Body of pancreas (tissue), 4 donors: Measurements from ENCODE around the gene DIRAS1.

ENCODE experiments used
- CTCF ChIP-seq, 7 experiments: fragments of 450-650 bp in 4 of 7; fragments of 200-600 bp in 3 of 7; sonication (generic) in 3 of 7; IDR thresholded peaks; one replicate each; pipeline ENCODE4 v1.5.1; 2016 to 2019; ENCODE audit warnings: antibody characterized with exemption in 7 of 7
- POLR2A ChIP-seq, 3 donors: fragments of 450-650 bp; IDR thresholded peaks; one replicate each; pipeline ENCODE4 v1.6.1; 2016; ENCODE audit warnings: antibody characterized with exemption in 3 of 3, mild to moderate bottlenecking in 2 of 3

GRCh38 chr19:2665103-2665502 lies 56.1 kb downstream of the DIRAS1 start:
- no peak for TF ChIP-seq CTCF (IDR thresholded peaks at IDR 0.05)
- no peak for TF ChIP-seq POLR2A (IDR thresholded peaks at IDR 0.05)
